ENCODE data around the gene PHKG2.

The PHKG2 gene

DNA sequence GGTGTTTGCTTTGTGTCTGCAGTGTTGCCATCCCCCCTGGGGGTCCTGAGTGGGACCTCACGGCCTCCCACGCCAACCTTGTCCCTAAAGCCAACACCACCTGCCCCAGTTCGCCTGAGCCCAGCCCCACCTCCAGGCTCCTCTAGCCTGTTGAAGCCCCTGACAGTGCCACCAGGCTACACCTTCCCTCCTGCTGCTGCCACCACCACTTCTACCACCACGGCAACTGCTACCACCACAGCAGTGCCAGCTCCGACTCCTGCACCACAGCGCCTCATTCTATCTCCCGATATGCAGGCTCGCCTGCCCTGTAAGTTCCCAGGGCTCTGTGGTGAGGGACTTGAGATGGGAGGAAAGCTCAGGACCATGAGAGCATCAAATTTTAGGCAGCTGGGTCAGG lies 27.1 kb upstream of the PHKG2 start:
- DNase-seq (ENCODE audit: insufficient read length, low spot score) (no peak), FAIRE-seq (no peak)
- TF ChIP-seq POLR2A (IDR thresholded peaks at IDR 0.05; ENCODE audit: low read depth, low read length): no peak

DNA sequence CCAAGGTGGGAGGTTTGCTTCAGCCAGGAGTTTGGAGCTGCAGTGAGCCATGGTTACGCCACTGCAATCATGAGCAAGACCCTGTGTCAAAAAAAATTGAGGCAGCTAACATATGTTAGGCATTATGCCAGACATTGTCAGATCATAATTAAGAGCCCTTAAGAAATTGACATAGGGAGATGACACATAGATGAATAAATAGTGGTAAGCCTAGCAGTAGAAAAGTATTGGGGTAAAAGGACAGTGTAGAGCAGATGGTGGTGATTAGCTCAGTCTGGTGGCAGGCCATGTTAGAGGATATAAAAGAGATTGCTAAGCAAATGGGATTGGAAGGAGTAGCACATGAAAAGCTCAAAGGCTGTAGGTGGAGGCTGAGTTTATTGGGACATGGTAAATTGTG lies 26.6 kb upstream of the PHKG2 start:
- no peak for DNase-seq (ENCODE audit: insufficient read length, low spot score)
- no peak for FAIRE-seq
- TF ChIP-seq POLR2A (IDR thresholded peaks at IDR 0.05; ENCODE audit: low read depth, low read length): no peak

DNA sequence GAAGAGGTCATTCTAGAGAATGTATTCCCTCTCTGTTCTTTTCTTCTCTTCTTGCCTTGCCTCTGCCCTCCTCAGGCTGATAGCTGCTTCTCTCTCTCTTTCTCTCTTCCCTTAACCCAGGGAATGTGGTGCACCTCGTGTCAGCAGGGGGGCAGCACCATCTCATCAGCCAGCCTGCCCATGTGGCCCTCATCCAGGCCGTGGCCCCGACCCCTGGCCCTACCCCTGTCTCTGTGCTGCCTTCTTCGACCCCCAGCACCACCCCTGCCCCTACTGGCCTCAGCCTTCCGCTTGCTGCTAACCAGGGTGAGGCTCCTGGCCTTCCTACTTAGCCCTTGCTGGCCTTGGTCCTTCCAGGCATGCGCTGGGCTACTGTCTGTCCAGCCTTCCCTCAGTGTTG lies 25.8 kb upstream of the PHKG2 start:
- TF ChIP-seq POLR2A (IDR thresholded peaks at IDR 0.05; ENCODE audit: low read depth, low read length): no peak
- no peak for DNase-seq (ENCODE audit: insufficient read length, low spot score)
- no peak for FAIRE-seq

DNA sequence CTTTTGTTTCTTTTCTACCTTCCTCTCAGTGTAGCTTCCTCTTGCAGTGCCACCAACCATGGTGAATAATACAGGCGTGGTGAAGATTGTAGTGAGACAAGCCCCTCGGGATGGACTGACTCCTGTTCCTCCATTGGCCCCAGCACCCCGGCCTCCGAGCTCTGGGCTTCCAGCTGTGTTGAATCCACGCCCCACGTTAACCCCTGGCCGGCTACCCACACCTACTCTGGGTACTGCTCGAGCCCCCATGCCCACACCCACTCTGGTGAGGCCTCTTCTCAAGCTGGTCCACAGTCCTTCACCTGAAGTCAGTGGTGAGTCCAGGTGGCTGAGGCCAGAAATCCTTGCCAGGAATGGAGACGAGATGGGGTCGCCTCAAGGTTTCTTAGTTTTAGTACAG lies 25.3 kb upstream of the PHKG2 start:
- FAIRE-seq: no peak
- DNase-seq (ENCODE audit: insufficient read length, low spot score): no peak
- no peak for TF ChIP-seq POLR2A (IDR thresholded peaks at IDR 0.05; ENCODE audit: low read depth, low read length)

DNA sequence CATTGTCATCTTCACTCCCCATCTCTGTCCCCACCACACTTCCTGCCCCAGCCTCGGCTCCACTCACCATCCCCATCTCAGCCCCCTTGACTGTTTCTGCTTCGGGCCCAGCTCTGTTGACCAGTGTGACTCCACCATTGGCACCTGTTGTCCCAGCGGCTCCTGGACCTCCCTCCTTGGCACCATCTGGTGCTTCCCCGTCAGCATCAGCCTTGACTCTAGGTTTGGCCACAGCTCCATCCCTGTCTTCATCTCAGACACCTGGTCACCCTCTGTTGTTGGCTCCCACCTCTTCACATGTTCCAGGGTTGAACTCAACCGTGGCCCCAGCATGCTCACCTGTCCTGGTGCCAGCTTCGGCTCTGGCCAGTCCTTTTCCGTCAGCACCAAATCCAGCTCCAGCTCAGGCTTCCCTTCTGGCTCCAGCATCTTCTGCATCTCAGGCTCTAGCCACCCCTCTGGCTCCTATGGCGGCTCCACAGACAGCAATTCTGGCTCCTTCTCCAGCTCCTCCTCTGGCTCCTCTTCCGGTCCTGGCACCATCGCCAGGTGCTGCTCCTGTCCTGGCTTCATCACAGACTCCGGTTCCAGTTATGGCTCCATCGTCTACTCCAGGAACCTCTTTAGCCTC lies 24.4 kb upstream of the PHKG2 start:
- FAIRE-seq: no peak
- TF ChIP-seq POLR2A (IDR thresholded peaks at IDR 0.05; ENCODE audit: low read depth, low read length): no peak
- no peak for DNase-seq (ENCODE audit: insufficient read length, low spot score)

DNA sequence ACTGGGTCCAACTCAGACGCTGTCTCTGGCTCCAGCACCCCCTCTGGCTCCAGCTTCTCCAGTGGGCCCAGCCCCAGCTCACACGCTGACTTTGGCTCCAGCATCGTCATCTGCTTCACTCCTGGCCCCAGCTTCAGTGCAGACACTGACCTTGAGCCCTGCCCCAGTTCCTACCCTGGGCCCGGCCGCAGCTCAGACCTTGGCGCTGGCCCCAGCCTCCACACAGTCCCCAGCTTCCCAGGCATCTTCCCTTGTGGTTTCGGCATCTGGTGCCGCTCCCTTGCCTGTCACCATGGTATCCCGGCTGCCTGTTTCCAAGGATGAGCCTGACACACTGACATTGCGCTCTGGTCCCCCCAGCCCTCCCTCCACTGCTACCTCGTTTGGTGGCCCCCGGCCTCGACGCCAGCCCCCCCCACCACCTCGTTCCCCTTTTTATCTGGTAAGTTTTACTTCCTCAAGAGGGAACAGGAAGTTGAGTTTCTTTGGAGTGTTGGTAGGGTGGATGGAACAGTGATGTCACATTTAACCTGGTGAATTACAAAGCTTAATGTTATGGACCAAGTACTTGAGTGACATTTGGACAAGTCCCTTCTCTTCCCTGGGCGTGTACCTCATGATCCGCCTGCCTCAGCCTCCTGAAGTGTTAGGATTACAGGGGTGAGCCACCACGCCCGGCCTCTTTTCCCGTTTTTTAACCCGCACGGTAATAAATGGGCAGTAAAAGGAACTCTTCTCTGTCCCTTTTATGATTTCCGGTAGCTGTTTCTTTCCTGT lies 23.4 kb upstream of the PHKG2 start:
- DNase-seq (ENCODE audit: insufficient read length, low spot score): no peak
- TF ChIP-seq POLR2A (IDR thresholded peaks at IDR 0.05; ENCODE audit: low read depth, low read length): no peak
- no peak for FAIRE-seq

DNA sequence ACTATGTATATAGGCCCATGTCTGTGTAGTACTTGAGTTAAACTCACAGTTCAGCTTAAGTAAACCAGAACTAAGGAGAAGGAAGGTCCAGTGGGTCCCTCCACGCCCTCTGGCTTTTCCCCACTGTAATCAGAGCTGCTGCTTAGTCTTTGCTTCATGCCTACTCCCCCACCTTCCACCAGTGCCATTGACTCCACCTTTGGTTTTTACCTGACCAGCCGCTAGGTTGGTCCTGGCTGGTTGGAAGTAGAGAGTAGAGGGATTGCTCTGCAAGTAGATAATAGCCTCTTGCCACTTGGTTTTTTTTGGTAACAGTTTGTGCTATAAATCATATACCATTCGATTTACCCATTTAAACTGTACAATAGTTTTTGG lies 22.8 kb upstream of the PHKG2 start:
- no peak for TF ChIP-seq POLR2A (IDR thresholded peaks at IDR 0.05; ENCODE audit: low read depth, low read length)
- DNase-seq (ENCODE audit: insufficient read length, low spot score) (no peak), FAIRE-seq (no peak)

DNA sequence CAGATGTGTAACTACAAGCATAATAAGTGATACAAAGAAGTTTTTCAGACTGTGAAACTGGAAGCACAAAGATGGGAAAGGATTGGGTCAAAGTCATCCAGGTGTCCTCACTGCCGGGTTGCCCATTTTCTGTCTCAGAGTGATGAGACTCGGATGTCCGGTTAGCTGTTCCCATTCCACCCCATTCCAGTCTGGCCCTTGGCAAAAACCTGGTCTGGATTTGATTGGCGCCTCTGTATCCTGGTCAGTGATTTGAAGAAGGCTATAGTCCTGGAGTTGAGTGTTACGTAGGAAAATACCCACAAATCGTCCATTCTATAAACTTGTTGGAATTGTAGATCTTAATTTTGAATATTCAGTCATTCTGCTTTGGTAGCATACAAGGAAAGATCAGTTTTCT lies 19.9 kb upstream of the PHKG2 start:
- TF ChIP-seq POLR2A (IDR thresholded peaks at IDR 0.05; ENCODE audit: low read depth, low read length): no peak
- no peak for FAIRE-seq
- DNase-seq (ENCODE audit: insufficient read length, low spot score): no peak

DNA sequence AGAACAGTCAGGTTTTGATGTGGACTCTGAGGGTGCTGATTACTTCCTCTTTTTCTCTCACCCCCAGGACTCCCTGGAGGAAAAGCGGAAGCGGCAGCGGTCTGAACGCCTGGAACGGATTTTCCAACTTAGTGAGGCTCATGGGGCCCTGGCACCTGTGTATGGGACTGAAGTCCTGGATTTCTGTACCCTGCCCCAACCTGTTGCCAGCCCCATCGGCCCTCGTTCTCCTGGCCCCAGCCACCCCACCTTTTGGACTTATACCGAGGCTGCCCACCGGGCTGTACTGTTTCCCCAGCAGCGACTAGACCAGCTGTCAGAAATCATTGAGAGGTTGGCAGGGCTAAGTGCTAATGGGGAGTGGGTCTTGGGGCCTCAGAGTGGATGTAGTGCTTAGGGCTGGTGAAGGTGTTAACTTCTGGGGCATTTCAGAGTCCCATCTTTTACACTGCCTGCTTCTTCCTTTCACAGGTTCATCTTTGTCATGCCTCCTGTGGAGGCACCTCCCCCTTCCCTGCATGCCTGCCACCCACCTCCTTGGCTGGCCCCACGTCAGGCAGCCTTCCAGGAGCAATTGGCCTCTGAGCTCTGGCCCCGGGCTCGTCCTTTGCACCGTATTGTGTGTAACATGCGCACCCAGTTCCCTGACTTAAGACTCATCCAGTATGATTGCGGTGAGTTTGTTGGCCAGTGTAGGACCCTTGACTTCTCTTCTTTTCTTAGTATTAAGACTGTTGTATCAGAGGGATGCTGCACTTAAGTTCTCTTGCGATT lies 19.1 kb upstream of the PHKG2 start:
- TF ChIP-seq POLR2A (IDR thresholded peaks at IDR 0.05; ENCODE audit: low read depth, low read length): no peak
- FAIRE-seq: no peak
- DNase-seq (ENCODE audit: insufficient read length, low spot score): no peak

DNA sequence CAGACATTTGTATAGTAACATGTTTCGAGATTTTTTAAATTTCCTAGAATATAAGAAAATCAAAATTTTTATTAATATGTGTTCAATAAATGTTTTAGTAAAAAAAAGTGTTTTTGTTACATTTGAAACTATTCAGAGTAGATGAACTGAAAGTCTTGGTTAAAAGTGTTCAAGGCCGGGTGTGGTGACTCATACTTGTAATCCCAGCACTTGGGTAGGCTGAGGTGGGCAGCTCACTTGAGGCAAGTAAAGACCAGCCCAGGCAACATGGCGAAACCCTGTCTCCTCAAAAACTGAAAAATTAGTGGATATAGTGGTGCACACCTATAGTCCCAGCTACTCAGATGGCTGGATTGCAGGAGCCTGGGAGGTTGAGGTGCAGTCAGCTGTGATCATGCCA lies 16.8 kb upstream of the PHKG2 start:
- DNase-seq (ENCODE audit: insufficient read length, low spot score) (no peak), FAIRE-seq (no peak)
- TF ChIP-seq POLR2A (IDR thresholded peaks at IDR 0.05; ENCODE audit: low read depth, low read length): no peak

DNA sequence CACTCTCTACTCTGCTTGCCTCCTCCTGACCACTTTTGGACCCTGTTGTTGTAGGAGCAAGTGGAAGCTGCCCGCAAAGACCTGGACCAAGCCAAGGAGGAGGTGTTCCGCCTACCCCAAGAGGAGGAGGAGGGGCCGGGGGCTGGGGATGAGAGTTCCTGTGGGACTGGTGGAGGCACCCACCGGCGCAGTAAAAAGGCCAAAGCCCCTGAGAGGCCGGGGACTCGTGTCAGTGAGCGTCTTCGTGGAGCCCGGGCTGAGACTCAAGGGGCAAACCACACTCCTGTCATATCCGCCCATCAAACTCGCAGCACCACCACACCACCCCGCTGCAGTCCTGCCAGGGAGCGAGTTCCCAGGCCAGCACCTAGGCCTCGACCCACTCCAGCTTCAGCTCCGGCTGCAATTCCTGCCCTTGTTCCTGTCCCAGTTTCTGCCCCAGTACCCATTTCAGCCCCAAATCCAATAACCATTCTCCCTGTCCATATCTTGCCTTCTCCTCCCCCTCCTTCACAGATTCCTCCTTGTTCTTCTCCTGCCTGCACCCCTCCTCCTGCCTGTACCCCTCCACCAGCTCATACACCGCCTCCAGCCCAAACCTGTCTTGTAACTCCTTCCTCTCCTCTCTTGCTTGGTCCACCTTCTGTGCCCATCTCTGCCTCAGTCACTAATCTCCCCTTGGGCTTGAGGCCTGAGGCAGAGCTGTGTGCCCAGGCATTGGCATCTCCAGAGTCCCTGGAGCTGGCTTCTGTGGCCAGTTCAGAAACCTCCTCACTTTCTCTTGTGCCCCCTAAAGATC lies 11.0 kb upstream of the PHKG2 start:
- DNase-seq (ENCODE audit: insufficient read length, low spot score) (no peak), FAIRE-seq (no peak)
- TF ChIP-seq POLR2A (IDR thresholded peaks at IDR 0.05; ENCODE audit: low read depth, low read length): no peak

DNA sequence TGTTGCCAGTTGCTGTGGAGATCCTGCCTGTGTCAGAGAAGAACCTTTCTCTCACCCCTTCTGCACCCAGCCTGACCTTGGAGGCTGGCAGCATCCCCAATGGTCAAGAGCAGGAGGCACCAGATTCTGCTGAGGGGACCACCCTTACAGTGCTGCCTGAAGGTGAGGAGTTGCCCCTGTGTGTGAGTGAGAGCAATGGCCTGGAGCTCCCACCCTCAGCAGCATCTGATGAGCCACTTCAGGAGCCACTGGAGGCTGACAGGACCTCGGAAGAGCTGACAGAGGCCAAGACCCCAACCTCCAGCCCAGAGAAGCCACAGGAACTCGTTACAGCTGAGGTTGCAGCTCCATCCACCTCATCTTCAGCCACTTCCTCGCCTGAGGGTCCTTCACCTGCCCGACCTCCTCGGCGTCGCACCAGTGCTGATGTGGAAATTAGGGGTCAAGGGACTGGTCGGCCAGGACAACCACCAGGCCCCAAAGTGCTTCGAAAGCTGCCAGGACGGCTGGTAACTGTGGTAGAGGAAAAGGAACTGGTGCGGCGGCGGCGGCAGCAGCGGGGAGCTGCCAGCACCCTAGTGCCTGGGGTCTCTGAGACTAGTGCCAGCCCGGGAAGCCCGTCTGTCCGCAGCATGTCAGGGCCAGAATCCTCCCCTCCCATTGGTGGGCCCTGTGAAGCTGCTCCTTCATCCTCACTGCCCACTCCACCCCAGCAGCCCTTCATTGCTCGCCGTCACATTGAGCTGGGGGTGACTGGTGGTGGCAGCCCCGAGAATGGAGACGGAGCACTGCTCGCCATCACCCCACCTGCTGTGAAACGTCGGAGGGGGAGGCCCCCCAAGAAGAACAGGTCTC lies 10.2 kb upstream of the PHKG2 start:
- FAIRE-seq: no peak
- no peak for DNase-seq (ENCODE audit: insufficient read length, low spot score)
- TF ChIP-seq POLR2A (IDR thresholded peaks at IDR 0.05; ENCODE audit: low read depth, low read length): no peak

Data from H54 (cell line).